HG03095 (cell line): ENCODE results near the gene MTX2.
A peak's percentile ranks its signal among the peaks of the same experiment; 100 is the strongest.
"Not testable (repeated sequence)": the region's sequence is repeated elsewhere in the genome, so short reads cannot be mapped to it uniquely, and the experiment has no call there.

Experiments
- ATAC-seq: cut with Tn5 transposase; IDR thresholded peaks from one replicate; pipeline ENCODE4 v1.9.1; 2021; ENCODE audit warnings: moderate library complexity; ENCODE audit not compliant: unreplicated experiment

Gene MTX2

GRCh38 chr2:176284461-176285049 is 15.3 kb downstream of the MTX2 start:
- ATAC-seq: no peak

GRCh38 chr2:176285321-176285720 is 16.1 kb downstream of the MTX2 start:
- ATAC-seq: no peak

GRCh38 chr2:176291335-176291734 is 22.1 kb downstream of the MTX2 start:
- ATAC-seq: no peak

GRCh38 chr2:176291809-176292283 is 22.6 kb downstream of the MTX2 start:
- ATAC-seq: peak; percentile 90

- no peak for ATAC-seq
These were observed 23.4 kb downstream of the MTX2 start for GRCh38 chr2:176292608-176293007.

GRCh38 chr2:176293334-176293733 is 24.1 kb downstream of the MTX2 start:
- ATAC-seq: no peak

- ATAC-seq: no peak
These were observed 27.8 kb downstream of the MTX2 start for GRCh38 chr2:176297067-176297466.

- ATAC-seq: no peak
These were observed 28.5 kb downstream of the MTX2 start for GRCh38 chr2:176297737-176298136.

GRCh38 chr2:176306020-176306419 is 36.8 kb downstream of the MTX2 start:
- ATAC-seq: not testable (repeated sequence)

- no peak for ATAC-seq
These were observed 48.0 kb downstream of the MTX2 start for GRCh38 chr2:176317199-176317598.

GRCh38 chr2:176317623-176318065 is 48.4 kb downstream of the MTX2 start:
- no peak for ATAC-seq

- no peak for ATAC-seq
These were observed 52.7 kb downstream of the MTX2 start for GRCh38 chr2:176321916-176322315.

GRCh38 chr2:176324862-176325261 is 55.6 kb downstream of the MTX2 start:
- no peak for ATAC-seq

GRCh38 chr2:176325732-176326131 is 56.5 kb downstream of the MTX2 start:
- no peak for ATAC-seq

- peak; percentile 52 for ATAC-seq
These were observed 58.9 kb downstream of the MTX2 start for GRCh38 chr2:176328149-176328548.

- ATAC-seq: no peak
These were observed 61.4 kb downstream of the MTX2 start for GRCh38 chr2:176330612-176331011.

GRCh38 chr2:176331646-176332045 is 62.4 kb downstream of the MTX2 start:
- ATAC-seq: no peak

- no peak for ATAC-seq
These were observed 65.5 kb downstream of the MTX2 start for GRCh38 chr2:176334729-176335128.

GRCh38 chr2:176338395-176338794 is 69.2 kb downstream of the MTX2 start:
- no peak for ATAC-seq

GRCh38 chr2:176339208-176339607 is 70.0 kb downstream of the MTX2 start:
- ATAC-seq: no peak

GRCh38 chr2:176356251-176356650 is 87.0 kb downstream of the MTX2 start:
- ATAC-seq: no peak

GRCh38 chr2:176364273-176364977 is 95.2 kb downstream of the MTX2 start:
- ATAC-seq: no peak

- ATAC-seq: no peak
These were observed 99.1 kb downstream of the MTX2 start for GRCh38 chr2:176368349-176368748.
